Brain pericyte (primary cell): ENCODE data around the gene CEP170B.
"Not testable (repeated sequence)": the region's sequence is repeated elsewhere in the genome, so short reads cannot be mapped to it uniquely, and the experiment has no call there.

ENCODE experiments used
- DNase-seq: peaks from one replicate; pipeline ENCODE4 v3.0.0-alpha.2; 2012; ENCODE audit warnings: low read depth, low spot score

CEP170B gene

GRCh38 chr14:104891664-104892530 is 26.8 kb downstream of the CEP170B start:
- no peak for DNase-seq

GRCh38 chr14:104892531-104893434 is 27.7 kb downstream of the CEP170B start:
- no peak for DNase-seq

- no peak for DNase-seq
Observed at GRCh38 chr14:104893435-104894207, 28.6 kb downstream of the CEP170B start.

GRCh38 chr14:104894331-104895206 is 29.5 kb downstream of the CEP170B start:
- no peak for DNase-seq

- no peak for DNase-seq
Observed at GRCh38 chr14:104895207-104895785, 30.2 kb downstream of the CEP170B start.

GRCh38 chr14:104895786-104896661 is 31.0 kb downstream of the CEP170B start:
- DNase-seq, result no peak

- DNase-seq, result no peak
Observed at GRCh38 chr14:104897330-104898194, 32.5 kb downstream of the CEP170B start.

GRCh38 chr14:104898195-104898558 is 33.1 kb downstream of the CEP170B start:
- DNase-seq, result no peak

- no peak for DNase-seq
Observed at GRCh38 chr14:104898870-104899510, 33.9 kb downstream of the CEP170B start.

GRCh38 chr14:104899781-104900180 is 34.7 kb downstream of the CEP170B start:
- no peak for DNase-seq

- DNase-seq, result no peak
Observed at GRCh38 chr14:104900639-104901512, 35.8 kb downstream of the CEP170B start.

GRCh38 chr14:104903990-104904389 is 38.9 kb downstream of the CEP170B start:
- DNase-seq, result no peak

- DNase-seq, result not testable (repeated sequence)
Observed at GRCh38 chr14:104904650-104905578, 39.8 kb downstream of the CEP170B start.

GRCh38 chr14:104905579-104905933 is 40.5 kb downstream of the CEP170B start:
- not testable (repeated sequence) for DNase-seq

- no peak for DNase-seq
Observed at GRCh38 chr14:104908303-104908702, 43.2 kb downstream of the CEP170B start.

GRCh38 chr14:104912053-104912452 is 47.0 kb downstream of the CEP170B start:
- no peak for DNase-seq
